Caco-2 (cell line): ENCODE results near the gene MAP3K6. TPM values are rescaled to one million over a fixed set of nuclear protein-coding genes. Genes with fewer than 3 reads are reported as not detected.

ENCODE experiments used
- BruUV-seq: library from RNA; stranded (reverse); fragments of 400-500 nt; replicated peaks from 2 replicates; lab custom pipeline; 2021; lab: Mats Ljungman, UMichigan
- CTCF ChIA-PET: fragments of 300-600 bp; sonication (Branson Sonifier 250); formaldehyde crosslinking; loops from one replicate; lab custom pipeline; 2022; ENCODE audit warnings: antibody characterized with exemption; lab: Charles Lee
- POLR2A ChIA-PET: fragments of 300-600 bp; sonication (Branson Sonifier 250); formaldehyde crosslinking; loops from one replicate; lab custom pipeline; 2022; ENCODE audit warnings: antibody characterized with exemption; lab: Charles Lee
- DNase-seq, 2 experiments: peaks; one replicate each; pipeline versions ENCODE4 v3.0.0 to v3.0.0-alpha.2; 2020 to 2022
- H3K27me3 ChIP-seq: replicated peaks from 2 replicates; pipeline ENCODE4 v1.6.0; 2011; ENCODE audit warnings: low read length; ENCODE audit not compliant: control insufficient read depth, insufficient read depth
- H3K36me3 ChIP-seq: 2 replicates; pipeline ENCODE4 v1.5.1; 2011; ENCODE audit warnings: low read length; ENCODE audit not compliant: control insufficient read depth, insufficient read depth
- H3K4me1 ChIP-seq: fragments of 250-450 bp; sonication (Bioruptor Pico); 2 replicates; pipeline ENCODE4 v1.5.1; 2020; ENCODE audit warnings: mild to moderate bottlenecking
- H3K4me3 ChIP-seq: 2 replicates; pipeline ENCODE4 v1.5.1; 2011; ENCODE audit warnings: low read depth, mild to moderate bottlenecking, control low read depth, low read length
- H3K9me3 ChIP-seq: fragments of 250-450 bp; sonication (Bioruptor Pico); 2 replicates; pipeline ENCODE4 v1.5.1; 2020; ENCODE audit warnings: mild to moderate bottlenecking, moderate library complexity
- H3K27ac Mint-ChIP-seq: one replicate; pipeline ENCODE4 v1.8.0; 2022; ENCODE audit warnings: mixed read lengths; ENCODE audit not compliant: unreplicated experiment
- H3K27me3 Mint-ChIP-seq: one replicate; pipeline ENCODE4 v1.8.0; 2022; ENCODE audit warnings: mixed read lengths; ENCODE audit not compliant: insufficient read depth, unreplicated experiment
- H3K36me3 Mint-ChIP-seq: one replicate; pipeline ENCODE4 v1.8.0; 2022; ENCODE audit warnings: mild to moderate bottlenecking, mixed read lengths; ENCODE audit not compliant: insufficient read depth, unreplicated experiment
- H3K4me1 Mint-ChIP-seq: one replicate; pipeline ENCODE4 v1.8.0; 2022; ENCODE audit warnings: low read depth, mixed read lengths; ENCODE audit not compliant: unreplicated experiment
- H3K4me3 Mint-ChIP-seq: one replicate; pipeline ENCODE4 v1.8.0; 2022; ENCODE audit warnings: mild to moderate bottlenecking, moderate library complexity, mixed read lengths; ENCODE audit not compliant: unreplicated experiment
- H3K9me3 Mint-ChIP-seq: one replicate; pipeline ENCODE4 v1.8.0; 2022; ENCODE audit warnings: mixed read lengths; ENCODE audit not compliant: unreplicated experiment
- CTCF ChIP-seq, 2 experiments: fragments of 200-600 bp in 1 of 2; IDR thresholded peaks; 1 replicate in 1 of 2; 2 replicates in 1 of 2; pipeline versions ENCODE4 v1.5.1 to v1.8.0; 2011 to 2022; ENCODE audit warnings: antibody characterized with exemption in 1 of 2, control low read depth in 1 of 2, inconsistent platforms in 1 of 2, low read depth in 1 of 2, low read length in 1 of 2, mild to moderate bottlenecking in 1 of 2, moderate library complexity in 1 of 2; ENCODE audit not compliant: insufficient read depth in 1 of 2, severe bottlenecking in 1 of 2, unreplicated experiment in 1 of 2
- intact Hi-C: fragments of 100-400 bp; cut with micrococcal nuclease; formaldehyde crosslinking; loops from one replicate; pipeline ENCODE4 v1.10.0; 2022; ENCODE audit not compliant: unreplicated experiment
- total RNA-seq: library from RNA; stranded (reverse); gene quantifications from 2 replicates; pipeline ENCODE4 v1.2.3, GENCODE V29; 2022

MAP3K6 gene
- total RNA-seq, 1 experiment from 2014 or later, result 11.7 TPM

GRCh38 chr1:27380766-27381733 lies 14.3 kb upstream of the MAP3K6 start:
- no peak for TF ChIP-seq CTCF (IDR thresholded peaks at IDR 0.05; ENCODE audit: insufficient read depth in 1 of 2, low read depth in 1 of 2, low read length in 1 of 2, severe bottlenecking in 1 of 2, unreplicated experiment in 1 of 2)
- H3K4me3 Mint-ChIP-seq, result no peak overlapping the region
- no peaks in the 10 kb centered on the region for H3K36me3 Mint-ChIP-seq
- Histone ChIP-seq H3K4me1 (no peaks in the 10 kb centered on the region), H3K36me3 (no peaks in the 10 kb centered on the region), H3K4me3 (no peak overlapping the region), H3K9me3 (no peaks in the 10 kb centered on the region), H3K27me3 (no peaks in the 10 kb centered on the region)
- CTCF ChIA-PET, result interaction anchor here (0.6 to 1.1 kb wide), 2 partner anchors 14 to 85 kb away, joined by 3 read pairs; no protein-coding TSS in a partner anchor
- no peak for DNase-seq
- POLR2A ChIA-PET, result no interaction called here
- H3K27me3 Mint-ChIP-seq, result no peaks in the 10 kb centered on the region
- peak overlapping the region; percentile 7 for H3K27ac Mint-ChIP-seq
- H3K4me1 Mint-ChIP-seq, result no peaks in the 10 kb centered on the region
- no peaks in the 10 kb centered on the region for H3K9me3 Mint-ChIP-seq
- intact Hi-C loops, result no loop called here
- BruUV-seq, result no TSS peak

GRCh38 chr1:27380224-27380623 lies 13.5 kb upstream of the MAP3K6 start:
- no peaks in the 10 kb centered on the region for H3K36me3 Mint-ChIP-seq
- H3K4me3 Mint-ChIP-seq, result no peak overlapping the region
- H3K9me3 ChIP-seq, result no peaks in the 10 kb centered on the region
- no peaks in the 10 kb centered on the region for H3K36me3 ChIP-seq
- TF ChIP-seq CTCF (IDR thresholded peaks at IDR 0.05; ENCODE audit: insufficient read depth in 1 of 2, low read depth in 1 of 2, low read length in 1 of 2, severe bottlenecking in 1 of 2, unreplicated experiment in 1 of 2), result no peak
- no TSS peak for BruUV-seq
- no peaks in the 10 kb centered on the region for H3K27me3 Mint-ChIP-seq
- POLR2A ChIA-PET, result no interaction called here
- no peaks in the 10 kb centered on the region for H3K9me3 Mint-ChIP-seq
- H3K4me3 ChIP-seq, result no peak overlapping the region
- H3K4me1 Mint-ChIP-seq, result no peaks in the 10 kb centered on the region
- H3K27ac Mint-ChIP-seq, result no peak overlapping the region
- H3K4me1 ChIP-seq, result no peaks in the 10 kb centered on the region
- intact Hi-C loops, result no loop called here
- DNase-seq, result no peak
- no peaks in the 10 kb centered on the region for H3K27me3 ChIP-seq
- CTCF ChIA-PET, result interaction anchor here (0.6 kb wide), 1 partner anchor 15 kb away, joined by 4 read pairs; no protein-coding TSS in a partner anchor

GRCh38 chr1:27379564-27380122 lies 12.9 kb upstream of the MAP3K6 start:
- no peaks in the 10 kb centered on the region for H3K9me3 ChIP-seq
- no peak for DNase-seq
- intact Hi-C loops, result no loop called here
- Mint-ChIP-seq H3K9me3 (no peaks in the 10 kb centered on the region), H3K4me1 (no peaks in the 10 kb centered on the region), H3K27ac (no peak overlapping the region), H3K4me3 (no peak overlapping the region), H3K36me3 (no peaks in the 10 kb centered on the region), H3K27me3 (no peaks in the 10 kb centered on the region)
- H3K27me3 ChIP-seq, result no peaks in the 10 kb centered on the region
- CTCF ChIA-PET, result interaction anchor here (0.6 kb wide), 1 partner anchor 14 kb away, joined by 4 read pairs; no protein-coding TSS in a partner anchor
- H3K4me1 ChIP-seq, result no peaks in the 10 kb centered on the region
- no peaks in the 10 kb centered on the region for H3K36me3 ChIP-seq
- no TSS peak for BruUV-seq
- POLR2A ChIA-PET, result no interaction called here
- TF ChIP-seq CTCF (IDR thresholded peaks at IDR 0.05; ENCODE audit: insufficient read depth in 1 of 2, low read depth in 1 of 2, low read length in 1 of 2, severe bottlenecking in 1 of 2, unreplicated experiment in 1 of 2), result no peak
- no peak overlapping the region for H3K4me3 ChIP-seq
